NCI-H146 treated with DMSO at 0.1 percent for 48 hours (cell line): Measurements from ENCODE around the gene RRBP1.

ENCODE experiments used
- DNase-seq: peaks from one replicate; lab custom pipeline; 2025; ENCODE audit not compliant: unreplicated experiment; lab: John Stamatoyannopoulos, UW

The RRBP1 gene

DNA sequence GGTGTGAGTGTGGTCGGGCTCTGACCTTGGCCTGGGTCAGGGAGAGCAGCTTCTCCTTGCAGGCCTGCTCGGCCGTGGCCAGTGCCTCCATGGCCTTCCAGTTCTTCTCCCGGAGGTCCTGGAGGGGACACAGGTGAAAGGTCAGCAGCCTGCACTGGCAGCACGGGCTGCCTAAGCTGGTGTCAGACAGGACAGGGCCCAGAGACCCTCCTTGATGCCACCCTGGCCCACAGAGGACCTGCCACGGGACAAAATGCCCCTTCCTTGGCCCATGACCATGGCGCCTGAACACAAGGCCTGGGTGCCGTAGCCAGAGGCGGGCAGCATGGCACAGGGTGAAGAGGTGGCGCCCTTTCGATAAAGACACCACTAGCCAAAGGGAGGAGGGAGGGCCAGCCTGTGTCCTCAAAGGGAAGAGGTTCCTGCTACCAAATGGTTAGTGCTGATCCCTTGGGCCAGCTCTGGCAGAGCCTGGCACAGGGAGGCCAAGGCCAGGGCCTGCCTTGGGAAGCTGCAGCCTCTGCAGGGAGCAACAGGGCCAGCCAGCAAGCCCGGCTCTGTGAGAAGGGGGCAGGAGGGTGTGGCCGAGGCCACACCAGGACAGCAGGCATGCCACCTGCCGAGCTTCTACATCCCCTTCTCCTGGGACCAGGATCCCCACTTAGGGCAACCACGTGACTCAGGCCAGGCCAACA, 57.3 kb downstream of the RRBP1 start:
- no peak for DNase-seq

DNA sequence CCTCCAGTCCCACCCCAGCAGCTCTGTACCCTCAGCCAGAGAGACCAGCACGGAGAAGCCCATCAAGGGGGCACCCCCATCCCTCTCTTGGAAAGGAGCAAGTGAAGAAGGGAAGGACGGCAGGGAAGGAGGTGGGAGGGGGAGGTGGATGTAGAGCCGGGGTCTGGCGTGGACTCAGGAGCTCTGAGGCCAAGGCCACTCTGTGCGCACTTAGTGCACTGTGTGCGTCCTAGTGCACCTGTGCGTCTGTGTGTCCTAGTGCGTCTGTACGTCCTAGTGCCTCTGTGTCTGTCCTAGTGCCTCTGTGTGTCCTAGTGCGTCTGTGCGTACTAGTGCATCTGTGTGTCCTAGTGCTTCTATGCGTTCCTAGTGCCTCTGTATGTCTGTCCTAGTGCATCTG, 58.0 kb downstream of the RRBP1 start:
- no peak for DNase-seq

DNA sequence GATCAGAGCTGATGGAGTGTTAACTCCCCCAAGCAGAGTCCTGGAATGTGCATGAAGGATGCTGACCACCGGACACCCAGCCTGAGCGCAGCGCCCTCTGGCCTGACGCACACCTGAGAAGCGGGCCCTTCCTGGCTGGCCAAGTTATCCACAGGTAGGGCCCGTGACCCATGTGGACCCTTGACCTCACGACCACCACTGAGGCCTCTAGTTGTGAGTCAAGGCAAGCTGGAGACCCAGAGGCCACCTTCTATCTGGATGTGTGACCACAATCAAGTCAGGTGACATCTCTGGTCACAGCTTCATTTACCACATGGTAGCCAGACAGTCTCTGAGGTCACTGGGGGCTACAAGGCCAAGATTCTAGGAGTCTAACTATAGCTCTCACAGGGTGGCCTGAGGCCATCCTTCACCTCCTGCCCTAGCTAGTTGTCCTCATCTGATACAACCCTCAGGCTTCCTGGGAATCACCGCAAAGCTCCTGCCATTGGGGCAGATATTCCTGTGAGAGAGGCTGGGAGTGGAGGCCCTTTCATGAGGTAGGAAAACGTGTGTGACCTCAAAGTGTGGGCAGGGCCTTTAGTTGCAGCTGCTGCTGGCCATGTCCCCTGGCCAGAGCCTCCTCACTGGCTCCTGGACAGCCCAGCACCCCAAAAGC, 59.1 kb downstream of the RRBP1 start:
- no peak for DNase-seq

DNA sequence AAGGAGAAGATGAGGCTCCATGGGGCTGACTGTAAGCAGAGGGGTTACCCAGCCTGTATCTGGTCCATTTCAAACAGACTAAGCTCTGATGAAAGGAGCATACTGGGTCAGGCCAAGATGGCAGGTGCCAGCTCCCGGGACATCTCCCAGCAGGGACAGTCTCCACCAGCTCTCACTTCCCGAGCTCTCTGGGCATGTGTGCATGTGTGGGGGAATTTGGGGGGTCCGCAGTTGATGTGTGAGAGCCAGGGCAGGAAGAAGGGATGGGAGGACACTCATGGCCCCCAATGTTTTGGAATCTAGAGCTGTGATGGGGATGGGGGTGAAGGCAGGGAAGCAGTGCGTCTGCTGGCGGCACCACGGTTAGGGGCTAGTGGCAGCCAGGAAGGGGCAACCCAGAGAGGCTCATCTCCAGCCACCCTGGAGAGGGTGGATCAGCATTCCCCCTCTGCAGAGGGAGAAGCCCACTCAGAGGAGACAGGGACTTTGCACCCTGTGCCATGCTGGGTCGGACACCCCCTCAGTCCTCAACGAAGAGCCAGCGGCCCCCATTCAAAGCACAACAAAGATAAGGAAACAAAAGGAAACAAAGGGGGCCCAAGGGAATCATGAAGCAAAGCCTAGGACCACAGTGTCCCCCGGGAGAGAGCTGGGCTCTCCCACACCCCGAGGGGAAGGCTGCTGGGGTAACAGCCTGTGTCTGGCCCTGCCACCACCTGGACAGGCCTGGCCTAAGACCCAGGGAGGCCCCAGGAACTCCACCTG, 59.8 kb downstream of the RRBP1 start:
- DNase-seq: no peak

DNA sequence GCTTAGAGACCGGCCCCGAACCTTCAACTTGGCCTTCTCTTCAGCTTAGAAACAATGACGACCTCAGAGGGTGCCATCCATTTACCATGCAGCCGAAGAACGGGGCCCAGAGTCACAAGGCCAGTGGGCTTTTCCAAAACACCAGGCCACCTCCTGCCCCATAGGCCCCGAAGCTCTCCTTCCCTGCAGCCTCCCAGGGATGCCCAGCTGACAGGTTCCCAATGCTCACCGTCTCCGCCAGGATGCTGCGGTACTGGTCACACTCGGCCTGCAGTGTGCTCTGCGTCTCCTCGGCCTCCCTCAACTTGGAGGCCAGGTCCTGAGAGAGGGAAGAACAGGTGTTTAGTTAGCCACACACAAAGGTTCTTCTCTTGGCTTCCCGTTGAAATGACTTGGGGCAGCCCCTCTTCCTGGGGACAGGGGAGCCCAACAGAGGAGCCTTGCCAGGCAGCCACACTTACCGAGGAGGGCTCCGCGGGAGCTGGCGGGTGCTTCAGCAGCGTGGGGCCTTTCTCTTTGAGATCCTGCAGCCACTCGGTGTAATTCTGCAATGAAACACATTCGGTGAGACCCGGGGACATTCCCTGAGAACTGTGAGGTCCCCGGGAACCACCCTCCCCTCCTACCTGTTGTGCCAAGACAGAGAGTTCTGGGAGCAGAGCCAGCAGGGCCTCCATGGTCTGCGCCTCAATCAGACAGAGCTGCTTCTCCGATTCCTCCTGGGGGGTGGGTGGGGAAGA, 60.6 kb downstream of the RRBP1 start:
- DNase-seq: no peak

DNA sequence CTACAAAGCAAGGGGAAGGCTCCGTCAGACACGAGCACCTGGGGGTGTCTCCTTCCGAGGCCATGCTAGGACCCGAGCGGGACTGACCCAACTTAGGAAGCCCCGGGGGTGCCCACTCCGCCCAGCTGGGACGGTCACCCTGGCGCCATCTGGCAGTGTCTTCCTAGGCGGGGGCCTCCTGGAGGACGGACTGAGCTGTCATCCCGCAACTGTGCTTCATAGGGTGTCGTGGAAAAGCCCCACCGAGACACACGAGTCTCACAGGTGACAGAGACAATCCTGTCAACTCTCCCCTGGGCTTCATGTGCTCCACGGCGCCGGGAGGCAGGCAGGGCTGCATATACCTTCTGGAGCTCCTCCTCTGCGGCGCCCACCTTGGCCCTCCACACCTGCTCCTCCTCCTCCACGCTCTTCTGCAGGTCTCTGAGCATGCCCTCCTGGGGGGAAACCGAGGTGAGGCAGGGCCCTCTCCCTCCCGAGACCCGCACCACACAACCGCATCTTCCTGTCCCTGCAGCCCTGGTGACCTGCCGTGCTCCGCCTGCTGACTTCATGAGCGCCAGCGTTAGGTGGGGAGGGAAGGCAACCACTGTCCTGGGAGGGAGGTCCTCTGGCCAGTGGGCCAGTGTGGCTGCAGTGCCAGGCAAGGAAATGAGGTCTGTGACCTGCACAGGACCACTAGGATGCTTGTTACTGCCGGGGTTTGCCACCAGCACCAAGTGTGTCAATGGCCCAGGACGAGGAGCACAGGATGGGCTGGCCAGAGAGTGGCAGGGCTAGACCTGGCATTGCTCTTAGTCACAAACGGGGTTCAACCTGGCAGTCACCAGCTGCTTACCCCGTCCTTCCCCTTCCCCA, 61.4 kb downstream of the RRBP1 start:
- no peak for DNase-seq

DNA sequence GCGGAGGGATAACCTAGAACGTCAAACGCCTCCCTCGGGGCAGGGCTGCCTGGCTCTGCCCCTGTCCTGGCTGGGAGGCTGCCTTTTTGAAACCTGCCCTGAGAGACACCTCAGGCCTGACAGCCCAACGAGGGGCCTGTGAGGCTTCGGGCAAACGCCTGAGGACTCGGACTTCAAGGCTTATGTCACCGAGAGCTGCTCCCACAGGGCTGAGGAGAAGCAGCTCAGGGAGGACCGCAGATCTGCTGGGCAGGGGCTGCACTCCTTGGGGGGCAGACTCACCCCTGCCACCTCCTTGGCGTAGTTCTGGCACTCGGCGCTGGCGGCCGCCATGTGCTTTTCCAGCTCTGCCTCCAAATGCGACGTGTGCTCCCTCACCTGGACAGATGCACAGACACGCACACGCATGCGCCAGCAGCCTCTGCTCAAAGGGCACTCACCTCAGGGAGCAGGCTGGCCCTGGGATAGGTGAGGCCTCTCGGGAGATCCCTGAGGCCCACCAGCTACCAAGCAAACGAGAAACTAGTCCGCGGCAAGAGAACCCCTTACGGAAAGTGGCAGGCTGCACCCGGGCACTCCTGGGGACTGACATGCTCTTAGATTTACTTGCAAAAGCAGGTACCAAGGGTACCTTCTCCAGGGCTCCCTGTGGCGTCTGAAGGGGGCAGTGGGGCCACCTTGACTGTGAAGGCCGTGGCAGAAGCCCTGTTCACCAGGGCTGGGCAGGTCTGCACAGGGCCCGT, 62.5 kb downstream of the RRBP1 start:
- no peak for DNase-seq

DNA sequence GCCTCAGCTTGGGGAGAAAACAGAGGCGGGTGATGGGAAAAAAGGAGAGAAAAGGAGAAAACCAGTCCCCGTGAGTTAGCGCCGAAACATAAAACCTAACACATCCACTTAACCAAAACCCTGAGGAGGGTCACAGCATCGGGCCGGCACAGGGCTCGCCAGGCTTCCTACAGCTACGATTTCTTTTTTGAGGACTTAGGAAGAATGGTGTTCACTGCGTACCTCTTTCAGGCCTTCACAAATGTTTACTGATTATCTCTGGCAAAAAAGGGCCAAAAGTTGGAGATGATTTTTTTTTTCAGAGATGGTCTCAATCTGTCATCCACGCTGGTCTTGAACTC, 63.4 kb downstream of the RRBP1 start:
- DNase-seq: no peak

DNA sequence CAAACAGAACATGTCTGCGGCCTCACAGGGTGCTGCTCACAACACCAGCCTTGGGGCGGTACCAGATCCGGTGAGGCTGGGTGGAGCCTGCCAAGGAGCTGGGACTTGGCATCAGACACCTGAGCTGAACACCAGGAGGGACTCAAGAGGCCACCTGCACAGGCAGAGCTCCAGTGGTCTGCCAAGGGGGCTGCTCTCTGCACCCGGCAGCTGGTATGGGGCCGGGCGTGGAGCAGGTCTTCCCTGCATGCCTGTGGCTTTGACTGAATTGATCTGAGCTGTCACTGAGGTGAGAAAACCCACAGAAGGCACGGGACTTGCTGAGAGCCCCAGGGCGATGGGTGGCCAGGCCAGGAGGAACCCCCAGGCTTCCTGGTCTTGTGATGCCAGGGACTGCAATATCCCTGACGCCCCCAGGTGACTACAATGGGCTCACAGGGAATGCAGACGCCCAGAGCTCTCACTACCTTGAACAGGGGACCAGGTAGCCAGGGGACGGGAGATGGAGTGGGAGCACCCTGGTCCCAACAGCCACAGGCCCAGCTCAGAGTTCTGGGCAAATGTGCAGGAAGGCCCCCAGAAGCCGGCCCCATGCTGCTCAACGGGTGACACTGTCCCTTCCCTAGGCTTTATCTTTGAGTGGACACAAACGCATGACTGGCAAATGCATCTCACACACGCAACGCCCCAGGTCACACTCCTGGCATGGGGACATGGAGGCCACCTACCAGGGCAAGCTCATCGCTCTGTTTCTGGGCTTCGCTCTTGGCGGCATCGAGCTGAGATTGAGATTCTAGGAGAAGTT, 64.0 kb downstream of the RRBP1 start:
- DNase-seq: no peak

DNA sequence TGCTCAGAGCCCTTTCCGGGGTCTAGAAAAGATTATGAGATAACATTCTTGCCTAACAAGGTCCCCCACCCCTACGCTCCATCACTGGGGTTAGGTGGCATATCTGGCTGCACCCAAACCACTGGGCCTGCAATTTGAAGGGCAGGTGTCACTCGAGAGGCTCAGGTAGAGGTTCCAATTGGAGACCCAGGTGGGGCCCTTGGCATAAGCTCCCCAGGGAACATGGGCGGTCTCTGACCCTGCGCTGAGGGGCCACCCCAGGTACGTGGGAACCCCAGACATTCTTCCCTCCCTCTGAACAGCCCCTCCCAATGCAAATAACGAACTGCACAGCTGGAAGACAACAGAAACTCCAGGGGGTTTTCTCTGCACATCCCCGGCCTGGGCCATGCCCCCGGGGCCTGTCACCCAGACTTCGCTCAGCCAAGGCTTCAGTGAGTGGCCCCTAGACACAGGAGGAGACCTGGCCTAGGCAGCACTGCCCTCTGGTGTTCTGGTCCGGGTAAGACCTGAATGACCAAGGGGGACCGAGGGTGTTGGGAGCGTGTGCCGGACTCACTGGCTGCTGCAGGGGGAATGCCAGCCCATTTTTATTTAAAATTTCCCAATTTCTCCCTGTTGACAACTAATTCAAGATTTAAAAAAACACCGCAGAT, 64.7 kb downstream of the RRBP1 start:
- peak; percentile 39 for DNase-seq

DNA sequence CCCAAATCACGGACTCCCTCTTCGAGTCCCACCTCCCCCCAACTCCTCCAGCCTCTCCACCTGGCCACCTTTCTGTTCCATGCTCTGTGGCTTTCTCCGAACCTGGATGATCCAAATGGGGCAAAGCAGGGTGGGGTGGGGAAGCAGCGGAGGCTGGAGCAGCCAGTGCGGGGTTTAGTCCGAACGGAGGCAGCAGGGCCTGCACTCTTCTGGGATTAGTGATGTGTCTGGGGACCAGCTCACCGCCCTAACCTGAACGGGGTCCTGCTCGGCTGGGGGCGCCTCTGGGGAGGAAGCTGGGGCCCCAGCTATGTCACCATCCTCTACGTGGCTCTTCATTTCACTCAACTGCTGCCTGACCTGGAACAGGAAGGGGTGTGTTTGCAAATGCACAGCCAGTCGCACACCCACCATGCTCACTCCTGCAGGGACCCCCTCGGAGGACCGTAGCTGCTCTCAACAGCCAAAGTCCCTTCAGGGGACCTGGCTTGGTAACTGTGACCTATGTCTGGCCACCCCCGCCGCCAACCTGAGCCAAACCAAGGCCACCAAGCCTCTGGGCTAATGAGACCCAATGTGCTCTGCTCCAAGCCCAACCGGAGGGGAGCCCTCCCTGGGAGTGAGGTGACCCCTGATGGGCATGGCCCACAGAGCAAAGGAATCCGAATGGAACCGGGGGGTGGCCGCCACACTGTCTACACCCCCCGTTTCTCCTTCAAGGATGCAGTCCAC, 65.4 kb downstream of the RRBP1 start:
- DNase-seq: no peak

DNA sequence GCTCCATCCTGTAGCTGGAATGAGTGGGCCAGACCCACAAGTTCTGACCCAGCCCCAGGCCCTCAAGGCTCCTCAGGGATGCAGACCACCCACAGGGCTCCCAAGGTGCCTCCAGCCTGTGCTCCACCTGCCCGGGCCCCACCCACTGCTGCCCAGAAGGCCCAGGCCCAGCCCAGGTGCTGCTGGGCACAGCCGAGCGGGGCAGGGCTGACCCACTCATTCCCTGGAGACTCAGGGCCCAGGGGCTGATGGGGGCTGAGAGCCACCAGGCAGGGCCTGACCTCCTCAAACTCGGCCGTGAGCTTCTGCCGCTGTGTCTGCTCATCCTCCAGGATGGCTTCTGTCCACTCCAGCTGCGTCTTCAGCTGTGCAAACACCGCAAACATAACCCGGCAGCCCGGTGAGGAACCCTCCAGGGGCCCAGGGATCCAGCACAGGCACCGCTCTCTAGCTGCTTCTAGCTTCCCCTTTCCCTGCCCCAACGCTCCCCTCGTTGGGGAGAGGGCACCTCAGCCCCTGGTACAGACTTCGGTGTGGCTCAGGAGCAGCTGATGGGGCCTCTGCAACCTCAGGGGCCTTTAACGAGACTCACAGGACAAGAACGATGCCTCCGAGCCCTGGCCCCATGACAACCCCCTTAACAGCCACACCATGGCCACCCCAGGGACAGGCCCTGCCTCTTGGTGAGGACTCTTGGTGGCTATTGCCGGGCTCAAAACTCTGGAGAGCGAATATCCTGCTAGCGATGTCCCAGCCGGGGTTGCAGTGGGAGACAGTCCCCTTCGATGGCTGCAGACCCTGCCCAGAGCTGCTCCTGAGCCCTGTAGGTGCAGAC, 66.2 kb downstream of the RRBP1 start:
- peak; percentile 86 for DNase-seq

DNA sequence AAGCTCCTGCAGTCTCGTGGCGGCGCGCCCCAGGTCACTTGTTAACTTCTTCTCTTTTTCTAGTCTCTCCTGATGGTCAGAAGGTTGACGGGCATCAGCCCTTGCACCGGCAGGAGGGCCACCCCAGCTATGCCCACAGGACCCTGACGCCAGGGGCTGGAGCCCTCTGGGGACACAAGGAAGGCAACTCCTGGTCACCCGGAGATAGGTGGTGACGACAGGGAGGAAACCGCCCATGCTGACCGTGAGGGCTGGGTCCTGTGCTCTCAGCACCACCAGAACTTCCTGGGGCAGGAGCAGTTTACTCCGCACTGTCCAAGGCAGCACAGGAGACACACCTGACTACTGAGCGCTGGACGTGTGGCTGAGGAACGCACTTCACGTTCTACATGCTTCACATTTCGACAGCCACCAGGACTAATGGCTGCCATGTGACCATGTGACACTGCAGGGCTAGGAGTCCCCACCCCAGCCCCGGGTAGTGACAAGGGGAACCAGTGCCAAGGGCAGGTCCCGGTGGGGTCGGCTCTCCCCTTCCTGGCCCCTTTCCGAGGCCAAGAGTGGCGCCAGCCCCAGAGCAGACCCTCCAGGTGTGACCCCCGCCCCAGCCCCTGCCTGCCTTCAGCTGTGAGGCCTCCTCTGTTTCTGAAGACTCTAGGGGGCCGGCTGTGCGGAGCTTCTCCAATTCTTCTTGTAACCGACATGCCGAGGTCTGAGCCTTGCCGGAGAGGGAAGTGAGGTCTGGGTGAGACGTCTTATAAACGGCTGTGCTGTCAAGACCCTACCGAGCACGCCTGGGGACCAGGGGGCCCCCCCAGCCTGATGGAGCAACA, 67.0 kb downstream of the RRBP1 start:
- no peak for DNase-seq

DNA sequence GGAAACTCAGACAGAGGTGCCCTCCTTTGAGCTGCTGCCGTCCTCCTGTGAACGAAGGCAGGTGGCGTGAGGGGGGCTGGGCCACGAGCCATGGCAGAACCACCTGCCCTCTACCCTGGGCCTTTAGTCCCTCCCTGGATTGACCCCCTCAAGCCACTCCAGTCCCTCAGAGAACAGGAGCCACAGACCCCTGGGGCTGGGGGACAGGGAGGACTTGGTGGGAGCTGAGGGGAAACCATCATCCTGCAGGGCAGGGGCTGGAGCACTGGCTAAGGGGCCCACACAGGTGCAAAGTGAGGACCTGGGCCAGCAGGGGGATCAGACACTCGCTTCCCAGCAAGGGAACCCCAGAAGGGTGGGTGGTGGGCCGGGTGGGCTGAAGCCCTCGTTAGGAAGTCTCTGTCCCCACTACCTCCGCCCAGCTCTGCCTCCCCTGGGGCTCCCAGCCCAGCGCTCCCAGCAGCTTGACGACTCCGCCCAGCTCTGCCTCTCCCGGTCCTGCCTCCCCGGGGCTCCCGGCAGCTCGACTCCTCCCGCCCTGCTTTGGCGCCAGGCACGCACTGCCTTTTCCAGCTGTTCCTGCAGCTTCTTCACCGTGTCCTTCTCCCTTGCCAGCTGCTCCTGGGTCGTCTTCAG, 67.7 kb downstream of the RRBP1 start:
- no peak for DNase-seq

DNA sequence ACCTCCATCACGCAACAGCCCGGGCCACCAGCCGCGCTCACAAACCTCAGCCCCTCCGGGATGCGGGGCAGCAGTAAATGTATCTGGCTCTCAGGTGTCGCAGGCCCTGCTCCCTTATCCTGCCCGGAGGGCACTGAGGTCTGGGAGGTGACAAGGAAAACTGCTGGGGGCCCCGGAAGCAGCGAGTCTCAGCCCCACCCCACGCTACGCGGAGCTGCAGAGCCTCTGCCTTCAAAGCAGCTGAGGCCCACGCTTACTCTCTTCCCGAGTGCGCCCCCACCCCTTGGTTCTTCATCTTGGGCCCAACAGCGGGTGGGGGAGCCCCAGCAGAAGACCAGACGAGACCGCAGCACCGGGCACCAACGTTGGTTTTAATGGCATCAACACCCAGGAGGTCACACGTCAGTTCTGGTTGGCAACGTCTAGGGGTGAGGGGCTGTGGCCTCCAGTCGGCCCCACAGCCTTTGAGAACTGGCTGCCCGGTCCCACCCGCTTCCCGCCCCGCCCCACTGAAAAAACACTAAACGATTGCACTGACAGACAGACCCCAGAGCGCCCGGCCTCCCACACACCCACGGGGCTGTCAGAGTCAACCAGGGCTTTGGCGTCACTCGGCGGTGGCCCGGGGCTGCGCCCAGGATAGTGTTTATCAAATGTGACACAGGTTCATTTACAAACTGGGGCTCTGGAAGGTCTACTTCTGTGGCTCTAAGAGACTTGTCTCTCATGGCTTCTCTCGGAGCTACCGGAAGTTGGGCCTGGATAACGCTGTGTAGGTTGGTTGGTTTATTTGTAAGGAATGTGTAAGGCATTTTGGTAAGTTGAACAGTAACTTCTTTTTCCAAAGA, 68.5 kb downstream of the RRBP1 start:
- DNase-seq: no peak
